Femur (tissue), 1 donor: ENCODE measurements around the gene CACNG8.
A peak's percentile ranks its signal among the peaks of the same experiment; 100 is the strongest.
"Not testable (repeated sequence)": the region's sequence is repeated elsewhere in the genome, so short reads cannot be mapped to it uniquely, and the experiment has no call there.

Experiments used
- DNase-seq: peaks from one replicate; pipeline ENCODE4 v3.0.0-alpha.2; 2017

CACNG8 gene

GRCh38 chr19:53962887-53963431 lies at the start of gene CACNG8:
Gene CACNG8, plus strand, starts transcription at chr19:53962937.
- DNase-seq: no peak

- DNase-seq: no peak
These were observed 47.7 kb upstream of the CACNG8 start for GRCh38 chr19:53915000-53915399.

DNA sequence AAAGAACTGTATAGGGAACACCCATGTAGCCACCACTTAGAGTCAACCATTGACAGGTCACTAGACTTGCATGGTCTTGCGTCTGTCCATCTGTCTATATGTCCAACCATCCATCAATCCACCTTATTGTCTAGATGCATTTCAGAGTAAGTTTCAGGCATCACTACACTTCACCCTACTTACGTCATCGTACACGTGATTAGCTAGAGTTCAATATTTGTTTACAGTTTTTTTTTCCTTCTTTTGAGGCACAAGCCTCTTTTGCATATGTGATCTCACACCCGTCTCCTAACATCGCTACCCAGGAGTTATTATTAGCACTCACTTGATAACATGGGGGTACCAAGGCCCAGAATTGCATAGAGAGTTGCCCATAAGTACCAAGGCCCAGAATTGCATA lies 46.7 kb upstream of the CACNG8 start:
- DNase-seq: no peak

DNA sequence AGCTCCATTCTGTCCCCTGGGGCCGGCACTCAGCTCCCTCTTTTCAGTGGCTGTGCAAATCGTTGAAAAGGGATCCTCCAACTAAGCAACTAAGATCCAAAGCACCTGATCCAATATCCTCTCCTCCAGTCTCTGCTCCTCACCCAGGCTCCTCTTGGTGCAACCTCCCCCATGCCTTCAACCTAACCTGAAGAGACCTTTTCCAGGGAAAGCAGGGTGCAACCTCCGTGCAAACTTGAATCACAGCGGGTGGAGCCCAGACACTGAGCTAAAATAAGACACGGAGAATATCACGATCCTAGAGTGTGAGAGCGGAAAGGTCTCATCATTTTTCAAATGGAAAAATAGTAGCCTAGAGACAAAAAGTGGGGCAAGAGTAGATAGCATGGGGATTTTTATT lies 45.4 kb upstream of the CACNG8 start:
- no peak for DNase-seq

GRCh38 chr19:53927739-53928138 lies 35.0 kb upstream of the CACNG8 start:
- peak; percentile 42 for DNase-seq

- DNase-seq: no peak
These were observed 26.7 kb upstream of the CACNG8 start for GRCh38 chr19:53936029-53936428.

- DNase-seq: no peak
These were observed 20.5 kb upstream of the CACNG8 start for GRCh38 chr19:53942001-53942786.

- no peak for DNase-seq
These were observed 18.3 kb upstream of the CACNG8 start for GRCh38 chr19:53944416-53944815.

- no peak for DNase-seq
These were observed 17.8 kb upstream of the CACNG8 start for GRCh38 chr19:53944933-53945332.

DNA sequence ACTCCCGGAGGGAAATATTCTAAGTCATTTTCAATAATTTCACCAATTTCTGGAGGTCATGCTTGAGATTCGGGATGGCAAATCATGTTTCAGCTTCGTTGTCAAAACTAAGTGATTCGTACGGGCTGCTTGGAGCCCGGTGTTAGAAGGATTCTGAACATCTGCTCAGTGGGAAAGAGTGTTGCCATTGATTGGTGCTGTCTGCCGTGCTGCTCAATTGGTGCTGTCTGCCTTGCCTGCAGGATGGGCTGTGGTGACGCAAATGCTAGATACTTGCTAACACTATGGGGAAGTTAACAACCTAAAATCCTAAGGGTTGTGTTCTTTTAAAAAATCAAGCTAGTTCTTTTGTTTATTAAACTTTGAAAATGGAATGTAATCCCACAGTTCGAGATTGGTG lies 17.3 kb upstream of the CACNG8 start:
- no peak for DNase-seq

- no peak for DNase-seq
These were observed 16.7 kb upstream of the CACNG8 start for GRCh38 chr19:53945998-53946397.

GRCh38 chr19:53947624-53948023 lies 15.1 kb upstream of the CACNG8 start:
- no peak for DNase-seq

GRCh38 chr19:53948611-53949010 lies 14.1 kb upstream of the CACNG8 start:
- DNase-seq: not testable (repeated sequence)

DNA sequence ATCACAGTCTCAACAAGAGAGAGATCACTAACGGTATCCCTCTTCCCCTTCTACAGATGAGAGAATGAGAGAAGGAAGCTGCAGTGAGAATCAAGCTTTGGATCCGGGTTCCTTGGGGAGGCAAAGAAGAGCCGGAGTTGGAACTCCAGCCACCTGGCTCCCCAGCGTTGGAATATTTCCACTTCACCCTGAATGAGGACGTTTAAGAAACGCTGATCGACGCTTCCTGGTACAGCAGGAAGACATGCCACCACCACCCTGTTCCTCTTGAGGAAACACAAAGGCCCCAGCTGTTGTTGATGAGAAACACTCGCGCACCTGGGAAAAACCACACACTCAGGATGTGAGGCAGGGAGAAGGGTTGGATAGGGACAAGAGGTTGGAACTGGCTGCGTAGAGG lies 11.3 kb upstream of the CACNG8 start:
- no peak for DNase-seq

GRCh38 chr19:53951947-53952346 lies 10.8 kb upstream of the CACNG8 start:
- no peak for DNase-seq

GRCh38 chr19:53953383-53953782 lies 9.4 kb upstream of the CACNG8 start:
- no peak for DNase-seq

DNA sequence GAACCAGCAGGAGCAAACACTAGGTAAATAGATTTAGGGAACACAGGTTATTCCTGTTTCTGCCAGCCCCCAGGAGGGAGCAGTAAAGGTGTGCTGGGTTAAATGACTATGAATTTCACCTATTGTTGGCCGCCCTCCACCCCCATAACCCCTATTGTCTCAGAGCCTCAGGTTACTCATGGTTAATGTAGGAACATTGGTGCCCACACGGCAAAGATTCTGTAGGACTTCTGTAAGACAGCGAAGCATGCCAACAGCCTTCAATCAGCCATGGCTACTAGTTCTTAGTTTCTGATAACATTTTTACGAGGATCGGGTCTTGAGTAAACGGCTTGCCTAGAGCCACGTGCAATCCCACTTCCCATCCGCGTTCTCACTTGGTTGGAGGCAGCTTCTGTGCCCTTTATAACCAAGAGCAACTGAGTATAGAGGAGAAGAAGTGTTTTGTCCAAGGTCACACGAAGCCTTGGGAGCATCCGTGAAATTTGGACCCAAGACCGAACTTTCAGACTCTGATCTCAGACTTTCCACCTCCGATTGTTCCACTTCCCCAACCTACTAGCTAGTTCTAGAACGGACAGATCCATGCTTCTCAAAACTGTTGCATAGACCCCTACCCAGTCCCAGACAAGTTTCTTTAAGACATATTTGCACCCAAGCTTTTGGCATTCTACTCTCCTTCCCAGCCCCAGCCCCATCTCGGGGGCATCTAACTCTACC lies 5.1 kb upstream of the CACNG8 start:
- DNase-seq: no peak

GRCh38 chr19:53958168-53958571 lies 4.6 kb upstream of the CACNG8 start:
- no peak for DNase-seq

- no peak for DNase-seq
These were observed 3.6 kb upstream of the CACNG8 start for GRCh38 chr19:53958823-53959757.

DNA sequence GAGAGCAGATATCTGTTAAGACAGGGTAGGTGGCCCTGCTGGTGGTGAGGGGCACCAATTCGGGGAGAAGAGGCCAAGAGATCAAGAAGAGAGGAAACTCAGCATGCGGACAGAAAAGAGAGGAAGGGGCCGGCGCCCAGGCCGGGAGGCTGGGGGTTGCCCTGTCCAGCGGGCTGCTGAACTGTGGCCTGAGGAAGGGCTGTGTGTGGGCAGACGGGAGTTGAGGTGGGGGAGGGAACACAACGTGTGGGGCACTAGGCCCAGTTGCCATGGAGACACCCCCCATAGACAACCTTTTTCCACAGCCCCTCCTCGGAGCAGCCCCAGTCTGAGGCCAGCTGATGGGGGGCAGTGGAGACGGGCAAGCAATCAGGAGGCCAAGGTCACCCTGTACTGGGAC lies 2.5 kb upstream of the CACNG8 start:
- DNase-seq: no peak

- no peak for DNase-seq
These were observed 1.9 kb upstream of the CACNG8 start for GRCh38 chr19:53960886-53961285.

- no peak for DNase-seq
These were observed 997 bp upstream of the CACNG8 start for GRCh38 chr19:53961523-53962356.
